CD4-positive, alpha-beta T cell (primary cell): ENCODE data around the gene ARL10. TPM values are rescaled to one million over a fixed set of nuclear protein-coding genes. Genes with fewer than 3 reads are reported as not detected.
A peak's percentile ranks its signal among the peaks of the same experiment; 100 is the strongest.

Experiments used
- ATAC-seq: fragments of 200-7000 bp; cut with Tn5 transposase; one replicate; pipeline ENCODE4 v1.10.0; 2022; ENCODE audit warnings: mild to moderate bottlenecking; ENCODE audit not compliant: poor library complexity
- CTCF ChIA-PET: fragments of 350-600 bp; sonication (Branson Sonifier 250); formaldehyde crosslinking; loops from one replicate; lab custom pipeline; 2021; ENCODE audit warnings: antibody characterized with exemption, inconsistent platforms; lab: Charles Lee
- POLR2A ChIA-PET: fragments of 350-600 bp; sonication (Branson Sonifier 250); formaldehyde crosslinking; loops from one replicate; lab custom pipeline; 2021; ENCODE audit warnings: antibody characterized with exemption, inconsistent platforms; lab: Charles Lee
- DNase-seq, 14 experiments: peaks; one replicate each; pipeline ENCODE4 v3.0.0-alpha.2; 2013 to 2020; ENCODE audit warnings: mixed read lengths in 2 of 14
- H3K27ac ChIP-seq, 2 donors: one replicate each; pipeline versions ENCODE4 v1.5.1 to v1.7.0; 2013; ENCODE audit warnings: low read length in 2 of 2, low read depth in 1 of 2, mild to moderate bottlenecking in 1 of 2
- H3K27me3 ChIP-seq, 2 experiments: 1 replicate in 1 of 2; 2 replicates in 1 of 2; pipeline versions ENCODE4 v1.6.1 to v1.7.0; 2013; ENCODE audit warnings: low read length in 2 of 2, control low read depth in 1 of 2, mild to moderate bottlenecking in 1 of 2, moderate library complexity in 1 of 2; ENCODE audit not compliant: insufficient read depth in 2 of 2, control insufficient read depth in 1 of 2
- H3K36me3 ChIP-seq: one replicate; pipeline ENCODE4 v1.6.1; 2013; ENCODE audit warnings: low read length, control low read depth; ENCODE audit not compliant: insufficient read depth
- H3K4me1 ChIP-seq: one replicate; pipeline ENCODE4 v1.6.1; 2013; ENCODE audit warnings: low read length, control low read depth; ENCODE audit not compliant: insufficient read depth
- H3K4me3 ChIP-seq: one replicate; pipeline ENCODE4 v1.5.1; 2013; ENCODE audit warnings: mild to moderate bottlenecking, low read length, moderate library complexity
- H3K9me3 ChIP-seq, 2 experiments: 1 replicate in 1 of 2; 2 replicates in 1 of 2; pipeline versions ENCODE4 v1.6.1 to v1.7.0; 2013; ENCODE audit warnings: low read length in 2 of 2, mild to moderate bottlenecking in 2 of 2, control low read depth in 1 of 2, moderate library complexity in 1 of 2; ENCODE audit not compliant: control insufficient read depth in 1 of 2, insufficient read depth in 1 of 2
- H3K27ac Mint-ChIP-seq: one replicate; pipeline ENCODE4 v1.8.0; 2020; ENCODE audit warnings: mixed read lengths
- H3K27me3 Mint-ChIP-seq: one replicate; pipeline ENCODE4 v1.8.0; 2021; ENCODE audit warnings: mixed read lengths
- H3K36me3 Mint-ChIP-seq: one replicate; pipeline ENCODE4 v1.8.0; 2021; ENCODE audit warnings: low read depth, mixed read lengths
- H3K4me1 Mint-ChIP-seq: one replicate; pipeline ENCODE4 v1.8.0; 2021; ENCODE audit warnings: low read depth, mixed read lengths
- H3K4me3 Mint-ChIP-seq: one replicate; pipeline ENCODE4 v1.8.0; 2020; ENCODE audit warnings: mild to moderate bottlenecking, mixed read lengths
- H3K9me3 Mint-ChIP-seq: one replicate; pipeline ENCODE4 v1.8.0; 2020; ENCODE audit warnings: mixed read lengths
- intact Hi-C, 2 experiments: fragments of 100-400 bp; cut with DNase I in 1 of 2; cut with micrococcal nuclease in 1 of 2; formaldehyde crosslinking; loops; one replicate each; pipeline versions ENCODE4 v1.15.1 to v1.9.0; 2023 to 2025; cut with DNase I, micrococcal nuclease
- total RNA-seq, 174 experiments: library from RNA in 2 of 174; stranded (reverse) in 2 of 174; gene quantifications; one replicate each; pipeline ENCODE4 v1.2.3 and lab custom pipeline; 2021 to 2026
- TF ChIP-seq, protein P1 (sequence below): fragments of 200-600 bp; IDR thresholded peaks from one replicate; pipeline ENCODE4 v1.8.0; 2022; ENCODE audit warnings: antibody characterized with exemption, mild to moderate bottlenecking

Gene ARL10
- total RNA-seq, 2 experiments from 2014 or later: 3.2 to 4.4 TPM

DNA sequence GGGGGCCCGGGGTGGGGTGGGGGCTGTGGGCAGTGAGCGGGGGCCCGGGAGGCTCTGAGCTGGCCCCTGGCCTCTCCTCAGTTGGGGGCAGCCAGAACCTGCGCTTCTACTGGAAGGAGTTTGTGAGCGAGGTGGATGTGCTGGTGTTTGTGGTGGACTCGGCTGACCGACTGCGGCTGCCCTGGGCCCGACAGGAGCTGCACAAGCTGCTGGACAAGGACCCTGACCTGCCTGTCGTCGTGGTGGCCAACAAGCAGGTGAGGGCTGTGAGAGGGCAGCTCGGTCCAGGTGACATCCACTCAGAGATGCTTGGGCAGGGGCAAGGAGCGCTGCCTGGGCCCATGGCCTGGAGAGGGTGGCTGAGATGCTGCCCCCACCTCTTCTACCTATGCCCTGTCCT, 3.4 kb downstream of the ARL10 start:
- peaks cover 10% of the 10 kb centered on the region for H3K36me3 ChIP-seq
- Mint-ChIP-seq H3K4me3 (no peak overlapping the region), H3K27me3 (no peaks in the 10 kb centered on the region), H3K9me3 (no peaks in the 10 kb centered on the region), H3K27ac (no peak overlapping the region), H3K4me1 (peaks cover 6% of the 10 kb centered on the region), H3K36me3 (peaks cover 45% of the 10 kb centered on the region)
- H3K4me3 ChIP-seq: no peak overlapping the region
- ATAC-seq: no peak
- no peak overlapping the region for H3K27ac ChIP-seq
- intact Hi-C loops: no loop called here
- no peak for DNase-seq
- CTCF ChIA-PET: no interaction called here
- TF ChIP-seq, protein P1, sequence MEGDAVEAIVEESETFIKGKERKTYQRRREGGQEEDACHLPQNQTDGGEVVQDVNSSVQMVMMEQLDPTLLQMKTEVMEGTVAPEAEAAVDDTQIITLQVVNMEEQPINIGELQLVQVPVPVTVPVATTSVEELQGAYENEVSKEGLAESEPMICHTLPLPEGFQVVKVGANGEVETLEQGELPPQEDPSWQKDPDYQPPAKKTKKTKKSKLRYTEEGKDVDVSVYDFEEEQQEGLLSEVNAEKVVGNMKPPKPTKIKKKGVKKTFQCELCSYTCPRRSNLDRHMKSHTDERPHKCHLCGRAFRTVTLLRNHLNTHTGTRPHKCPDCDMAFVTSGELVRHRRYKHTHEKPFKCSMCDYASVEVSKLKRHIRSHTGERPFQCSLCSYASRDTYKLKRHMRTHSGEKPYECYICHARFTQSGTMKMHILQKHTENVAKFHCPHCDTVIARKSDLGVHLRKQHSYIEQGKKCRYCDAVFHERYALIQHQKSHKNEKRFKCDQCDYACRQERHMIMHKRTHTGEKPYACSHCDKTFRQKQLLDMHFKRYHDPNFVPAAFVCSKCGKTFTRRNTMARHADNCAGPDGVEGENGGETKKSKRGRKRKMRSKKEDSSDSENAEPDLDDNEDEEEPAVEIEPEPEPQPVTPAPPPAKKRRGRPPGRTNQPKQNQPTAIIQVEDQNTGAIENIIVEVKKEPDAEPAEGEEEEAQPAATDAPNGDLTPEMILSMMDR: no peak
- H3K4me1 ChIP-seq: peaks cover 13% of the 10 kb centered on the region
- POLR2A ChIA-PET: no interaction called here
- no peaks in the 10 kb centered on the region for H3K9me3 ChIP-seq
- no peaks in the 10 kb centered on the region for H3K27me3 ChIP-seq

GRCh38 chr5:176369934-176370711, 4.8 kb downstream of the ARL10 start:
- no peaks in the 10 kb centered on the region for H3K27me3 ChIP-seq
- H3K9me3 ChIP-seq: no peaks in the 10 kb centered on the region
- POLR2A ChIA-PET: interaction anchor here (1.6 kb wide), 1 partner anchor 8 kb away, joined by 4 read pairs; no protein-coding TSS in a partner anchor
- peaks cover 45% of the 10 kb centered on the region for H3K36me3 Mint-ChIP-seq
- H3K36me3 ChIP-seq: peaks cover 10% of the 10 kb centered on the region
- no peaks in the 10 kb centered on the region for H3K27me3 Mint-ChIP-seq
- DNase-seq (no peak), ATAC-seq (no peak)
- no peak overlapping the region for H3K27ac Mint-ChIP-seq
- peaks cover under 1% of the 10 kb centered on the region for H3K4me1 Mint-ChIP-seq
- no peak overlapping the region for H3K27ac ChIP-seq
- CTCF ChIA-PET: no interaction called here
- TF ChIP-seq, protein P1: no peak
- H3K4me3 ChIP-seq: no peak overlapping the region
- peaks cover 7% of the 10 kb centered on the region for H3K4me1 ChIP-seq
- H3K9me3 Mint-ChIP-seq: no peaks in the 10 kb centered on the region
- intact Hi-C loops: no loop called here
- H3K4me3 Mint-ChIP-seq: no peak overlapping the region

DNA sequence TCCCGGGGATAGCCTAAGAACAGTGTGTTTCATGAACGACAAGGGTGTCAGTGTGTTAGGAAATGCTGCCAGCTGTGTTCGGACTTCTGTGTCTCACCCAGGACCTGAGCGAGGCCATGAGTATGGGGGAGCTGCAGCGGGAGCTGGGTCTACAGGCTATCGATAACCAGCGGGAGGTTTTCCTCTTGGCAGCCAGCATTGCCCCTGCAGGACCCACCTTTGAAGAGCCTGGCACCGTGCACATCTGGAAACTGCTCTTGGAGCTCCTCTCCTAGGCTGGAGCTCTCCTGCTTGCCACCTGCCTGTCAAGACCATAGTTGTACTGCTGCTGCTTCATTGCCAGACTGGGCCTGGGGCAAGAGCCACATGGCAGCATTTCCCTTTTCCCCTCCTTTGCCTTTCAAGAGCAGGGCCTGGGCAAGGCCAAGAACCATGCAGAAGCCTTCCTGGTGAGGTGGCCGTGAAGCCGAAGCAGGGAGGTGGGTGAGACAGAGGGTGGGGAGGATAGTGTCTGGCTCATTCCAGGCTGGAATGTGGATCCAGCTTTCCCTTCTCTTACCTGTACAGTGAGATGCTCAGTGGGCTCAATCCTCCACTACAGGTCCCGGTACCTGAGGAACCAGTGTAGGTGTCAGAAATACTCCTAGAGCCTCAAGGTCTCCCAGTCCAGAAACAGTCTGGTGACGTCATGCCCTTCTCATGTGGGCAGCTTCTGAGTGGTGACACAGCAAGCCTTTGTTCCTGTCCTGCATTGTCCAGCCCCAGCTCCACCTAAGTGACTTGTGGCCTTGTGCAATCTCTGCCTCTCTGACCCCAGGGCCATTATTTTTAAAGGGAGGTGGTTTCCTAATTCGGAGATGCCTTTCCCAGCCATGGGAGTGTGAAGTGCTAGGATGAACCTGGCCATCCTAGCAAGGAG, 6.6 kb downstream of the ARL10 start:
- no peak overlapping the region for H3K4me3 ChIP-seq
- no peak overlapping the region for H3K27ac ChIP-seq
- TF ChIP-seq, protein P1: no peak
- peak in 1 of 14 experiments; percentile 27 for DNase-seq
- H3K4me1 ChIP-seq: no peaks in the 10 kb centered on the region
- H3K9me3 Mint-ChIP-seq: no peaks in the 10 kb centered on the region
- ATAC-seq: no peak
- no peaks in the 10 kb centered on the region for H3K27me3 Mint-ChIP-seq
- no peaks in the 10 kb centered on the region for H3K9me3 ChIP-seq
- no peak overlapping the region for H3K27ac Mint-ChIP-seq
- no peaks in the 10 kb centered on the region for H3K27me3 ChIP-seq
- peaks cover 40% of the 10 kb centered on the region for H3K36me3 Mint-ChIP-seq
- CTCF ChIA-PET: no interaction called here
- intact Hi-C loops: no loop called here
- peaks cover 10% of the 10 kb centered on the region for H3K36me3 ChIP-seq
- POLR2A ChIA-PET: interaction anchor here (1.5 kb wide), 1 partner anchor 10 kb away, joined by 6 read pairs; the partner anchor contains the start of gene KIAA1191
- no peaks in the 10 kb centered on the region for H3K4me1 Mint-ChIP-seq
- H3K4me3 Mint-ChIP-seq: no peak overlapping the region
